ENCODE data around the gene SLC2A11.

- TF ChIP-seq POLR2A (IDR thresholded peaks at IDR 0.05; ENCODE audit: low read depth, low read length) (no peak), POLR2AphosphoS5 (IDR thresholded peaks at IDR 0.05; ENCODE audit: low read depth, low read length) (no peak), TAF1 (IDR thresholded peaks at IDR 0.05; ENCODE audit: borderline replicate concordance, low read depth, low read length) (no peak)
Observed at GRCh38 chr22:23884140-23884539, 26.5 kb downstream of the SLC2A11 start.

Data from GM12892 (cell line).